Fibroblast of mammary gland (primary cell): Measurements from ENCODE around the gene USHBP1.

ENCODE experiments used
- DNase-seq: peaks from one replicate; pipeline ENCODE4 v3.0.0-alpha.2; 2010; ENCODE audit warnings: low read depth
- H3K4me3 ChIP-seq: 2 replicates; pipeline ENCODE4 v1.5.1; 2011; ENCODE audit warnings: low read depth, mild to moderate bottlenecking, low read length, moderate library complexity; ENCODE audit not compliant: control insufficient read depth
- CTCF ChIP-seq: conservative IDR thresholded peaks from 2 replicates; pipeline ENCODE4 v1.5.1; 2011; ENCODE audit warnings: low read depth, low read length, inconsistent platforms; ENCODE audit not compliant: control insufficient read depth, insufficient read depth

USHBP1 gene

GRCh38 chr19:17260842-17261325 lies 3.7 kb downstream of the USHBP1 start:
- peak; percentile 75 for DNase-seq
- TF ChIP-seq CTCF = peak; percentile 86

GRCh38 chr19:17259934-17260333 lies 4.6 kb downstream of the USHBP1 start:
- no peak for TF ChIP-seq CTCF
- no peak overlapping the region for H3K4me3 ChIP-seq
- DNase-seq = no peak

More at GRCh38 chr19:17260842-17261325, 3.7 kb downstream of the USHBP1 start:
- no peak overlapping the region for H3K4me3 ChIP-seq

GRCh38 chr19:17259118-17259780 lies 5.3 kb downstream of the USHBP1 start:
- DNase-seq = no peak
- no peak for TF ChIP-seq CTCF
- no peak overlapping the region for H3K4me3 ChIP-seq

- no peak for DNase-seq
- H3K4me3 ChIP-seq = no peak overlapping the region
- TF ChIP-seq CTCF = no peak
Observed at GRCh38 chr19:17256130-17256529, 8.4 kb downstream of the USHBP1 start.

- no peak overlapping the region for H3K4me3 ChIP-seq
- no peak for TF ChIP-seq CTCF
- DNase-seq = no peak
Observed at GRCh38 chr19:17255150-17255621, 9.4 kb downstream of the USHBP1 start.

- DNase-seq = no peak
- no peak for TF ChIP-seq CTCF
- H3K4me3 ChIP-seq = no peak overlapping the region
Observed at GRCh38 chr19:17254636-17255035, 9.9 kb downstream of the USHBP1 start.
